NCI-H460 (cell line): ENCODE measurements around the gene OR4F17. TPM values are rescaled to one million over a fixed set of nuclear protein-coding genes. Genes with fewer than 3 reads are reported as not detected.
"Not testable (repeated sequence)": the region's sequence is repeated elsewhere in the genome, so short reads cannot be mapped to it uniquely, and the experiment has no call there.

Experiments used
- DNase-seq: peaks from one replicate; pipeline ENCODE4 v3.0.0-alpha.2; 2016; ENCODE audit warnings: low read depth; ENCODE audit errors: extremely low read depth
- polyA plus RNA-seq: library from polyadenylated mRNA; depleted of rRNA; stranded (reverse); fragments of >200 nt; gene quantifications from 2 replicates; pipeline ENCODE4 v1.2.3, GENCODE V29; 2014; cell fraction: nucleus; rRNA removed
- total RNA-seq: library from RNA; depleted of rRNA; stranded (reverse); fragments of >200 nt; shearing (Covaris generic); gene quantifications from 2 replicates; pipeline ENCODE4 v1.2.3, GENCODE V29; 2014; rRNA removed

The OR4F17 gene, protein sequence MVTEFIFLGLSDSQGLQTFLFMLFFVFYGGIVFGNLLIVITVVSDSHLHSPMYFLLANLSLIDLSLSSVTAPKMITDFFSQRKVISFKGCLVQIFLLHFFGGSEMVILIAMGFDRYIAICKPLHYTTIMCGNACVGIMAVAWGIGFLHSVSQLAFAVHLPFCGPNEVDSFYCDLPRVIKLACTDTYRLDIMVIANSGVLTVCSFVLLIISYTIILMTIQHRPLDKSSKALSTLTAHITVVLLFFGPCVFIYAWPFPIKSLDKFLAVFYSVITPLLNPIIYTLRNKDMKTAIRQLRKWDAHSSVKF
- not detected in 2 replicates for total RNA-seq
- not detected in 2 replicates for polyA plus RNA-seq

GRCh38 chr19:106804-107203, at the start of gene OR4F17:
Gene OR4F17, plus strand, starts transcription at chr19:107104. Its CDS starts 3,575 bp downstream, at chr19:110679.
- not testable (repeated sequence) for DNase-seq

DNA sequence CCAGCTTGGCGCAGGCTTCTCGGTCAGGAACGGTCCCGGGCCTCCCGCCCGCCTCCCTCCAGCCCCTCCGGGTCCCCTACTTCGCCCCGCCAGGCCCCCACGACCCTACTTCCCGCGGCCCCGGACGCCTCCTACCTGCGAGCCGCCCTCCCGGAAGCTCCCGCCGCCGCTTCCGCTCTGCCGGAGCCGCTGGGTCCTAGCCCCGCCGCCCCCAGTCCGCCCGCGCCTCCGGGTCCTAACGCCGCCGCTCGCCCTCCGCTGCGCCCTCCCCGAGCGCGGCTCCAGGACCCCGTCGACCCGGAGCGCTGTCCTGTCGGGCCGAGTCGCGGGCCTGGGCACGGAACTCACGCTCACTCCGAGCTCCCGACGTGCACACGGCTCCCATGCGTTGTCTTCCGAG, 36.1 kb upstream of the OR4F17 start:
- DNase-seq = not testable (repeated sequence)

- DNase-seq = not testable (repeated sequence)
Observed at GRCh38 chr19:82864-83263, 24.0 kb upstream of the OR4F17 start.

DNA sequence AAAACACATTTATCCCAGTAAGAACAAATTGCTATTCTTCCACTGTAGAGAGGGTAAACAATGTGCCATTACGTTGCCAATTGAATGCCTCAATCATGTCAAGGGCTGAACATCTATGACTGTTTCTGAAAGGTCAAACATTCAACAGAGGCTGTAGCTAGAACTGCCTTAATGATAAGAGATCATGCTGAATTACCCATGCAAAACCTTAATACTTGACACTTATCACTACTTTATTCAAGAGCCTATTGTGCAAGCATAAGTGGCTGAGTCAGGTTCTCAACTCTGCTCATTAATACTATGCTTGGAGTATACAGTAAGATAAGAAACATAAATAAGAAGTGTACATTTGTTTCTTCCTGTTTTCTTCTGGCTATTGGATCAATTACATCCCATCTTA, 23.3 kb upstream of the OR4F17 start:
- DNase-seq = not testable (repeated sequence)

GRCh38 chr19:90678-91077, 16.2 kb upstream of the OR4F17 start:
- not testable (repeated sequence) for DNase-seq

DNA sequence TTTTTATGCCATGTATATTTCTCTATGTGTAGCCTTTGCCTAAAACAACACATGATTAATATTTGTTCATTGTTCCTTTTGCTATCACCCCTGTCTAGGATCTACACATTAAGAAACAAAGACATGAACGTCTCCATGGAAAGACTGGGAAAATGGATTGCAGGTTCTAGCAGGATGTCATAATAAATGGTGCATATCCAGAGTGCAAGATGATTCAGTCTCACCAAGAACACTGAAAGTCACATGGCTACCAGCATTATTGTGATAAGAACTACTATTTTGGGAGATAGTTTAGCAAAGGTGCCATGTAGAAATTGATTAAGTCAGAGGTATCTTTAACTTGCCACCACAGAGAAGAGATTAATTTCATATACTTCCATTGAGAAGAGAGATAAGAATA, 12.1 kb upstream of the OR4F17 start:
- DNase-seq = not testable (repeated sequence)

- DNase-seq = not testable (repeated sequence)
Observed at GRCh38 chr19:97647-98046, 9.3 kb upstream of the OR4F17 start.

DNA sequence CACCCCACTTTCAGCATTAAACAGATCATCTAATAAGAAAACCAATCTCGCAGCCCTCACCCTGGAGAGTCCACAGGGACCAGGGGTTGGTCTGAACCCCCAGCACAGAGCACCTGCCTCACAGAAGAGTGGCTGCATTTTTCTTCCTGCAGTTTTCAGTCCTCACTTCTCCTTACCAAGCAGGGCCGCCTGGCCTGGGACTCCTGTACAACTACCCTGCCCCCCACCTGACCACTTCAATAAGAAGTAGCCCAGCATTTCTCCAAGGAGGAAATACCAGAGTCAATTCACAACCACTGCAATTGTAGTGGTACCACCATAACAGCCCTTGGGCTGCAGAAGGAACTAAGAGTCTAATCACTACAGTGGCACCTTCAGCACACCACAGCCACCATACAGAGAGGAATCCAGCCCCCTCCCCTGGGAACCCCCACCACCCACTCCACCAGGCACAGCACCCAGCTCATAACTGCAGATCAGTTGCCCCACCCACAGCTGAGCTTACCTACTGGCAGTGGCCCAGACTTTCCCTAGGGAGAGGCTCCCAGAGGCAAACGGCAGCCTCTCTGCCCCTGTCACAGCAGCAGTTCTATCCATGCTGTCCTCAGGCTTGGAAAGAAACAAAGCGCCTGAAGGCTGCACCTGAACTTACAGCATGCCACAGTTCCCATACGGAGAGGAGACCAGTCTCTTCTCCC, 13.7 kb downstream of the OR4F17 start:
- DNase-seq = not testable (repeated sequence)

Other genes starting within 250 kb of the OR4F17 start
- gene PLPP2, start 184.3 kb downstream of the OR4F17 start, total RNA-seq = 91.1 and 102 TPM in 2 replicates
- 17.8 and 23.2 TPM in 2 replicates for gene MIER2, start 237.7 kb downstream of the OR4F17 start, total RNA-seq